Mucosa of gallbladder (tissue), 1 donor: Measurements from ENCODE around the gene FIGNL2. TPM values are rescaled to one million over a fixed set of nuclear protein-coding genes. Genes with fewer than 3 reads are reported as not detected.

Source experiments
- DNase-seq: peaks from one replicate; pipeline ENCODE4 v3.0.0-alpha.2; 2020; ENCODE audit warnings: low spot score
- total RNA-seq: library from RNA; stranded (reverse); gene quantifications from one replicate; pipeline ENCODE4 v1.2.1, GENCODE V29; 2021
- donor health status: DM: no; HTN: no; CAD: no.

FIGNL2 gene
- total RNA-seq, 1 donor from 2014 or later = 0.75 TPM

- no peak for DNase-seq
Measured at GRCh38 chr12:51874486-51874885, 26.0 kb upstream of the FIGNL2 start.

DNA sequence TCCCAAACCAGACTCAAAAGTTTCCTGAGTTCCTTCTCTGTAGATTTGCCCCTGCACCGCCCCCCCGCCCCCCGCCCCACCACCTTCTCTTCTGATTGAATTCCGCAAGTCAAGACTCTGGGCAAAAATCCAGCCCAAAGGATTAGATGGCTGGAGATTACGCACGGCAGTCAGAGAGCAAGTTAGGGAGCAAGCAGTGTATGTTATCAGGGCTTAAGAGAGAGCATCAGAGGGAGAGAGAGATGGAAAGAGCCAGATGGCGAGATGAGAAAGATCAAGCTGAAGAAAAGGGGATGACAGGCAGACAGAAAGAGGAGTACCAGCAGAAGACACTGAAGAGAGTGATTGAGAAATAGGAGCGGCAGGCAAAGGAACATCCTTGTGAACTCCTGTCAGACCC lies 25.5 kb upstream of the FIGNL2 start:
- DNase-seq = no peak

DNA sequence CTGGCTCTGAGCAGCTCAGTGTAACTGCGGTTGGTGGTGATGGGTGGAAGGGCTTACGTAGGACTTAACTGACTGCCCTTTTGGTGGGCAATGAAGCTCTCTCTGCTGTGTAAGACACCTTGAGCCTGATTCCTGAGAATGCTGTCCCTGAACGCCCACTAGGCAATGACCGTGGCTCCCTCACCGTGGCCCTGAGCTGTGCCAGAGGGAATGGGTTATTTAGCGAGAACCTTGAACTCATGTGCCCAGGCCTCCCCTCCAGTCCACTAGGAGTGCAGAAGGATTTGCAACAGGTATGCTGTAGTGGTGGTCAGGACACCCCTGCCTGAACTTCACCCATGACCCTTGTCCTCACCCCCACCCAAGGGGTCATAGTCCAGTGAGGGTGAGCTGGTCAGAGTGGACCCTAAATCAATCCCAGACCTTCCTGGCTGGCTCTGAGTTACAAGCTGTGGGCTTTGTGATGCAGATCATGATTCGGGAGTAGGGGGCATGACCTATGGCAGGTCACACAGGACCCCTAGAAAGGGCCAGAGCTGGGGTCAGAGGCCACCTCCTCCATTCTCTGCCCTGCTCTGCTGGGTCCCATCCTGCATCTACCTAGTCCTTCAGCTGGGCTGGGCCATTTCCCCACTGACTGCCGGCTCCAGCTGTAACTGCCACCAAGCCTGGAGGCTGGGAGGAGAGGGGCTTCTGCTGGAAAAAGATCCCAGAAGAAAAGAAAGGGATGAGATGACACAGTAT lies 24.9 kb upstream of the FIGNL2 start:
- DNase-seq = no peak

- no peak for DNase-seq
Measured at GRCh38 chr12:51872689-51872981, 24.1 kb upstream of the FIGNL2 start.

GRCh38 chr12:51871918-51872688 lies 23.6 kb upstream of the FIGNL2 start:
- DNase-seq = no peak

DNA sequence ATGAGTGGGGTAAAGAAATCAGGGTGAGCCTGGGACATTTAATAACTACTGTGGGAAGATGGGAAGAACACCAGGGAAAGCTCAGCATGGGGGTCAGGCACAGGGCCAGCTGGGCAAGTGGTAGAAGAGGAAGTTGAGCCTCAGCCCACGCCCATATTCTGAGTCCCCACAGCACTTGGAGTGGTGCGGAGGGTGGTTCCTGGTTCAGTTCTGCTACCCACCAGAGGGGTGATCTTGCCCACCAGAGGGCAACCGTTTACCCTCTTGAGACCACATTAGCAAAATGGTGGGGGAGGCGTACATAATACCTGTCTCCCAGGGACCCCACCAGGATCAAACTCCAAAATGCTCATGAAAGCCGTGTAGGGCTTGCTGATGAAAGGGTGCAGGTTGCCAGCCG lies 22.6 kb upstream of the FIGNL2 start:
- no peak for DNase-seq

DNA sequence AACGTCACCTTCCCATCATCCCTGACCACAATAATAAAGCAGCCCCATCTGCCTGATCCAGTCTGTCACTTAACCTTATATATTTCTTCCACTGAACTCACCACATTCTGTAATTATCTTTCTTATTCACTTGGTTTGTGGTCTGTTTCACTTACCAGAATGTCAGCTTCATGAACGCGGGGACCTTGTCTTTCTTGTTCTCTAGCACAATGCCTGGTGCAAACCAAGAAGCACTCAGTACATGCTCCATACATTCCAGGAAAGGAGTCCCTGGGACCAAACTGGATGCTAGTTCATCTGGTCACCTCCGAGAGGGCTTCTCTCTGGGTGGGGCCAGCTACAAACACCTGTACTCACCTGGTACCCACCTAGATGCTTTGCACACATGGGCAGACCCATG lies 22.0 kb upstream of the FIGNL2 start:
- no peak for DNase-seq

- no peak for DNase-seq
Measured at GRCh38 chr12:51869931-51870330, 21.4 kb upstream of the FIGNL2 start.

GRCh38 chr12:51869496-51869865 lies 21.0 kb upstream of the FIGNL2 start:
- DNase-seq = no peak

- no peak for DNase-seq
Measured at GRCh38 chr12:51868821-51869495, 20.4 kb upstream of the FIGNL2 start.

GRCh38 chr12:51867796-51868428 lies 19.4 kb upstream of the FIGNL2 start:
- no peak for DNase-seq

DNA sequence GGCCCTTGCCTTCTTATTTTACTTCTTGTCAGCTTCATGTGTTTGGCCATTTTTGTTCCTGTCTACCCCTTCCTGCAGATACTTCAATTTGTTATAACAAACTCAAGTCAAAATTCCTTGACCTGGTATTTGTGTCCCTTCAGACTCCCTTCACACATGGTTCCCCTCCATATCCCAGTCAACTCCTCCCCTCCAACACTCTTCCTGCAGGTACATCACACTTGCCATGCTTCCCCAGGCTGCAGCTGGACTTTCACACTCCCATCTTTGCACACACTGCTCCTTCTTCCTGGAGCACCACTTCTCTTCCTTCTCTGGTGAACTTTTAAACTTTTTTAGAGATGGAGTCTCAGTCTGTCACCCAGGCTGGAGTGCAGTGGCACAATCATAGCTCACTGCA lies 18.9 kb upstream of the FIGNL2 start:
- no peak for DNase-seq

DNA sequence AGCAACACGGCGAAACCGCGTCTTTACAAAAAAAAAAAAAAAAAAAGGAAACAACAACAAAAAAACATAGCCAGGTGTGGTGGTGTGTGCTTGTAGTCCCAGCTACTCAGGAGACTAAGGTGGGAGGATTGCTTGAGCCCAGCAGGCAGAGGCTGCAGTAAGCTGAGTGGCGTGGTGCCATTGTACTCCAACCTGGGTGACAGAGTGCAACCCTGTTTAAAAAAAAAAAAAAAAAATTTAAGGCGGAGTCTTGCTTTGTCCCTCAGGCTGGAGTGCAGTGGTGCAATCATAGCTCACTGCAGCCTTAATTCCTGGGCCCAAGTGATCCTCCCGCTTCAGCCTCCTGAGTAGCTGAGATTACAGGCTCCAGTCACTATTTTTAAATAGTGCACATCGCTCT lies 18.2 kb upstream of the FIGNL2 start:
- DNase-seq = no peak

- no peak for DNase-seq
Measured at GRCh38 chr12:51866324-51866723, 17.8 kb upstream of the FIGNL2 start.

DNA sequence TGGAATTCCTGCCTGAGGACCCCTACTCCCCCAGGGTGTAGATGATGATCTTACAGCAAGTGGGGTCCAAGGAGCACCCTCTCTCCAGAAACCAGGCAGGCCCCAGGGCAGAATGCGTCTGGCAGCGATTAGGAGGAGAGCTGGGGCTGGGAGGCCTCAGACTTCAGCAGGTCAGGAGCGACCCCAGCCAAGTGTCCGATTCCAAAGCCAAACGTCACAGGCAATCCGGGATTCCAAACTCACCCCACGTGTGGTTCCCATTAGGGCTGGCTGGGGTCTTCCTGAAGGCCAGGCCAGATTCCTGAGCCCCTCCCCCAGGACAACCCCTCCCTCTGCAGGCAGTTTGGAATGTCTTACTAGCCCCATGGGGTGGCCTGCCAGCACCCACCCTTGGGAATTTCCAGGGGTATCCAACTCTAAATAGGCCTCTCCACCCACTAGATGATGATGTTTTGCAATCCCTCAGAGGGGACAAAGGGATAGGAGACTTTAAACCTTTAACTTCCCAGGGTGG lies 17.3 kb upstream of the FIGNL2 start:
- no peak for DNase-seq

GRCh38 chr12:51864833-51865670 lies 16.5 kb upstream of the FIGNL2 start:
- DNase-seq = no peak

GRCh38 chr12:51863933-51864832 lies 15.7 kb upstream of the FIGNL2 start:
- DNase-seq = no peak

DNA sequence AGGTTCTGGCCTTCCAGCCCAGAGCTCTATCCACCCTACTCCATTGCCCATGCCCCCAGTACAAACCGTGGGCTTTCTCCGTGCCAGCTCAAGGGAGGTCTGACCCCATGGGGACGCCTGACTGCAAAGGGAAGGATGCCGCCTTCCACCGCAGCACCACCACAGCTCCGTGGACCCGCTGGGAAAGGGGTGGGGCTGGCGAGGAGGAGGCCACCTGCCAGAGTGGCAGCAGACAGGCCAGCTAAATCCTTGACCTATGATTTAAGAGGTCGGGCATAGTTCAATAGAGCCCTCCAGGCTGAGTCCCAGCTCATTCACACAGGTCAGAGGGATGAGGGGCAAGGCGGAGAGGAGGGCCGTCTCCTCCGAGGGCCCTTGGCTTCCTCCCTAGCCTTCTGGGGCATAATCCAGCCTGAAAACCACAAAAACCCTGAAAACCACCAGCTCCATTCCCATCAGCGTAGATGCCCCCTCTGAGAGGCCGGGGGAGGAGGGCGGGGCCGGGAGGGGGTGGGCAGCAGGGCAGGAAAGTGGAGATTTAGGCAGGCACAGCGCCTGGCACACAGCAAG lies 14.9 kb upstream of the FIGNL2 start:
- DNase-seq = no peak

DNA sequence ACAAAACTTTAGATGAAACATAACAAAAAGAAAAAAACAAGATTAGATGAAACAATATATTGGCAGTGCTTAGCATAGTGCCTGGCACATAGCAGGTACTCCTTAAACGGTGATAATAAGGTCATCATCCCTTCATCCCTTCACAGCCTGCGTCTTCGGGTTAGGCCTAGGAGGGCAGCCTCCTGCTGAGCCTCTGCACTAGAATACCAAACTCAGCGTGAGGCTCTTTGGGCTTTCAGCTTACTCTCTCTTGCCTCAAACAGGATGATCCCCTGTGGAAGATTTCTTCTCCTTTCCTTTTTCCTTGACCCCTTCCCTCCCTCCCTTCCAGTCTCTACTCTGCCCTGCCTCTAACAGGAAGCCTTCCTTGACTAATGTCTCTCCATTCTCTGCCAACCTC lies 14.4 kb upstream of the FIGNL2 start:
- DNase-seq = no peak

- no peak for DNase-seq
Measured at GRCh38 chr12:51860986-51861385, 12.5 kb upstream of the FIGNL2 start.
